Measurements from ENCODE around the gene SYT2. TPM values are rescaled to one million over a fixed set of nuclear protein-coding genes. Genes with fewer than 3 reads are reported as not detected.

Gene SYT2
- polyA plus RNA-seq, 1 of the 3 experiments (the other 2 are of a cell fraction), result 0.03 TPM

DNA sequence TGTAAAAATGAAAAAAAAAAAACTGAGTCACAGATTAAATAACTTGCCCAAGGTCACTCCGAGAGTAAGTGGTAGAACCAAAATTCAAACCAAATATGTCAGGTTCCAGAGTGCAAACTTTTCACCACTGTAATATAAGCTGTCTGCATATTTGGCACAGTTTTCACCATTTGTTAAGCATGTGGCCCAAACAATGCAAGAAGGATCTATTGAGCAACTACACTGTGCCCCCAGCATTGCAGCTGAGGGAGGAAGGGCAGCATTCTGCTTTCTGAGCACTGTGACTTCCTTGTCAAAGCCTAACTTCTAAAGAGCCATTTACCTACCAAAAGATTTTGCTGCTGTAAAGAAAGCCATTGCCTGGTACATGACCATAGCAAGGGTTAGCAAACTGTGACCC is 133.4 kb downstream of the SYT2 start:
- 0 out of 2 replicates have a peak overlapping the region, but pooled peaks have one; percentile 1 for H3K9ac ChIP-seq
- ChIA-PET POLR2A (no interaction called here), CTCF (interaction anchor here (0.9 to 6.5 kb wide), 5 partner anchors 10 to 233 kb away, joined by 3 to 48 read pairs (median 5); no protein-coding TSS in a partner anchor)
- TF ChIP-seq RFX5 (IDR thresholded peaks at IDR 0.05; ENCODE audit: low read length) (no peak), FOSL2 (IDR thresholded peaks at IDR 0.05; ENCODE audit: borderline replicate concordance, low read depth) (no peak), RCOR1 (IDR thresholded peaks at IDR 0.05; ENCODE audit: low read length) (no peak), NFIC (IDR thresholded peaks at IDR 0.05; ENCODE audit: borderline replicate concordance) (peak; percentile 57), POLR2AphosphoS5 (IDR thresholded peaks at IDR 0.05; ENCODE audit: low read depth, low read length) (no peak), RXRA (IDR thresholded peaks at IDR 0.05; ENCODE audit: borderline replicate concordance, low read depth) (0 out of 2 replicates have a peak, but pooled peaks have one; percentile 44), SMC3 (IDR thresholded peaks at IDR 0.05; ENCODE audit: low read depth, low read length) (no peak), FOXJ3 (CRISPR knock-in tag; IDR thresholded peaks at IDR 0.05) (no peak), CHD2 (IDR thresholded peaks at IDR 0.05; ENCODE audit: low read length, partially characterized antibody) (peak; percentile 38), EZH2phosphoT487 (IDR thresholded peaks at IDR 0.05; ENCODE audit: borderline replicate concordance, low read depth) (no peak), GATA2 (CRISPR knock-in tag; IDR thresholded peaks at IDR 0.05) (no peak), TAF1 (IDR thresholded peaks at IDR 0.05; ENCODE audit: borderline replicate concordance, low read depth, low read length) (no peak), TCF12 (IDR thresholded peaks at IDR 0.05) (peak; percentile 73)
- TF ChIP-seq, protein P1, sequence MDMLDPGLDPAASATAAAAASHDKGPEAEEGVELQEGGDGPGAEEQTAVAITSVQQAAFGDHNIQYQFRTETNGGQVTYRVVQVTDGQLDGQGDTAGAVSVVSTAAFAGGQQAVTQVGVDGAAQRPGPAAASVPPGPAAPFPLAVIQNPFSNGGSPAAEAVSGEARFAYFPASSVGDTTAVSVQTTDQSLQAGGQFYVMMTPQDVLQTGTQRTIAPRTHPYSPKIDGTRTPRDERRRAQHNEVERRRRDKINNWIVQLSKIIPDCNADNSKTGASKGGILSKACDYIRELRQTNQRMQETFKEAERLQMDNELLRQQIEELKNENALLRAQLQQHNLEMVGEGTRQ (IDR thresholded peaks at IDR 0.05; ENCODE audit: borderline replicate concordance, low read depth, low read length), result no peak
- TF ChIP-seq, protein P2, sequence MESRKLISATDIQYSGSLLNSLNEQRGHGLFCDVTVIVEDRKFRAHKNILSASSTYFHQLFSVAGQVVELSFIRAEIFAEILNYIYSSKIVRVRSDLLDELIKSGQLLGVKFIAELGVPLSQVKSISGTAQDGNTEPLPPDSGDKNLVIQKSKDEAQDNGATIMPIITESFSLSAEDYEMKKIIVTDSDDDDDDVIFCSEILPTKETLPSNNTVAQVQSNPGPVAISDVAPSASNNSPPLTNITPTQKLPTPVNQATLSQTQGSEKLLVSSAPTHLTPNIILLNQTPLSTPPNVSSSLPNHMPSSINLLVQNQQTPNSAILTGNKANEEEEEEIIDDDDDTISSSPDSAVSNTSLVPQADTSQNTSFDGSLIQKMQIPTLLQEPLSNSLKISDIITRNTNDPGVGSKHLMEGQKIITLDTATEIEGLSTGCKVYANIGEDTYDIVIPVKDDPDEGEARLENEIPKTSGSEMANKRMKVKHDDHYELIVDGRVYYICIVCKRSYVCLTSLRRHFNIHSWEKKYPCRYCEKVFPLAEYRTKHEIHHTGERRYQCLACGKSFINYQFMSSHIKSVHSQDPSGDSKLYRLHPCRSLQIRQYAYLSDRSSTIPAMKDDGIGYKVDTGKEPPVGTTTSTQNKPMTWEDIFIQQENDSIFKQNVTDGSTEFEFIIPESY (IDR thresholded peaks at IDR 0.05; ENCODE audit: borderline replicate concordance, low read depth), result no peak
- TF ChIP-seq, protein P3, sequence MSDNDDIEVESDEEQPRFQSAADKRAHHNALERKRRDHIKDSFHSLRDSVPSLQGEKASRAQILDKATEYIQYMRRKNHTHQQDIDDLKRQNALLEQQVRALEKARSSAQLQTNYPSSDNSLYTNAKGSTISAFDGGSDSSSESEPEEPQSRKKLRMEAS (IDR thresholded peaks at IDR 0.05; ENCODE audit: low read depth), result peak; percentile 81
- TF ChIP-seq, protein P4, sequence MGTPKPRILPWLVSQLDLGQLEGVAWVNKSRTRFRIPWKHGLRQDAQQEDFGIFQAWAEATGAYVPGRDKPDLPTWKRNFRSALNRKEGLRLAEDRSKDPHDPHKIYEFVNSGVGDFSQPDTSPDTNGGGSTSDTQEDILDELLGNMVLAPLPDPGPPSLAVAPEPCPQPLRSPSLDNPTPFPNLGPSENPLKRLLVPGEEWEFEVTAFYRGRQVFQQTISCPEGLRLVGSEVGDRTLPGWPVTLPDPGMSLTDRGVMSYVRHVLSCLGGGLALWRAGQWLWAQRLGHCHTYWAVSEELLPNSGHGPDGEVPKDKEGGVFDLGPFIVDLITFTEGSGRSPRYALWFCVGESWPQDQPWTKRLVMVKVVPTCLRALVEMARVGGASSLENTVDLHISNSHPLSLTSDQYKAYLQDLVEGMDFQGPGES (IDR thresholded peaks at IDR 0.05; ENCODE audit: low read depth, low read length), result no peak
- TF ChIP-seq, protein P5, sequence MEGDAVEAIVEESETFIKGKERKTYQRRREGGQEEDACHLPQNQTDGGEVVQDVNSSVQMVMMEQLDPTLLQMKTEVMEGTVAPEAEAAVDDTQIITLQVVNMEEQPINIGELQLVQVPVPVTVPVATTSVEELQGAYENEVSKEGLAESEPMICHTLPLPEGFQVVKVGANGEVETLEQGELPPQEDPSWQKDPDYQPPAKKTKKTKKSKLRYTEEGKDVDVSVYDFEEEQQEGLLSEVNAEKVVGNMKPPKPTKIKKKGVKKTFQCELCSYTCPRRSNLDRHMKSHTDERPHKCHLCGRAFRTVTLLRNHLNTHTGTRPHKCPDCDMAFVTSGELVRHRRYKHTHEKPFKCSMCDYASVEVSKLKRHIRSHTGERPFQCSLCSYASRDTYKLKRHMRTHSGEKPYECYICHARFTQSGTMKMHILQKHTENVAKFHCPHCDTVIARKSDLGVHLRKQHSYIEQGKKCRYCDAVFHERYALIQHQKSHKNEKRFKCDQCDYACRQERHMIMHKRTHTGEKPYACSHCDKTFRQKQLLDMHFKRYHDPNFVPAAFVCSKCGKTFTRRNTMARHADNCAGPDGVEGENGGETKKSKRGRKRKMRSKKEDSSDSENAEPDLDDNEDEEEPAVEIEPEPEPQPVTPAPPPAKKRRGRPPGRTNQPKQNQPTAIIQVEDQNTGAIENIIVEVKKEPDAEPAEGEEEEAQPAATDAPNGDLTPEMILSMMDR (IDR thresholded peaks at IDR 0.05), result no peak
- H3K4me3 ChIP-seq (ENCODE audit: low read depth in 2 of 2, low read length in 1 of 2), result no peak overlapping the region
- WGBS (ENCODE audit: low lambda C conversion rate), result 43% methylated on average over 1 of the region's 1 CpG
- no peaks in the 10 kb centered on the region for H3K9me3 ChIP-seq
- no peak for DNase-seq
- H3K36me3 ChIP-seq (replicated peaks in 1 of 2; ENCODE audit: control insufficient read depth in 1 of 2, insufficient read depth in 2 of 2, low read length in 1 of 2), result peaks cover 0 to 9% of the 10 kb centered on the region in 2 experiments
- H3K4me2 ChIP-seq, result peak overlapping the region; percentile 49
- H3K79me2 ChIP-seq (ENCODE audit: insufficient read depth), result no peaks in the 10 kb centered on the region
- H3K4me1 ChIP-seq (ENCODE audit: control insufficient read depth in 1 of 2, insufficient read depth in 2 of 2, low read depth in 1 of 2, low read length in 1 of 2), result peaks cover 52 to 77% of the 10 kb centered on the region in 2 experiments
- H2AFZ ChIP-seq (ENCODE audit: low read depth), result no peak overlapping the region
- H3K27me3 ChIP-seq (ENCODE audit: insufficient read depth), result no peaks in the 10 kb centered on the region
- H3F3A ChIP-seq (replicated peaks; ENCODE audit: insufficient read depth), result peaks cover 26% of the 10 kb centered on the region
- peak overlapping the region; percentile 72 to 96 for H3K27ac ChIP-seq (ENCODE audit: low read depth in 2 of 2, low read length in 1 of 2)
- H3K9me2 ChIP-seq, result no peaks in the 10 kb centered on the region
- no peaks in the 10 kb centered on the region for H4K20me1 ChIP-seq (ENCODE audit: insufficient read depth)

All from SK-N-SH (cell line).